Measurements from ENCODE around the gene CEP120.

The CEP120 gene

GRCh38 chr5:123438244-123438643 is 15.0 kb upstream of the CEP120 start:
- no peaks in the 10 kb centered on the region for H3K27me3 ChIP-seq (ENCODE audit: insufficient read depth, poor library complexity, severe bottlenecking)
- no peak for DNase-seq (ENCODE audit: low read depth in 1 of 2, low spot score in 1 of 2)
- no peak overlapping the region for H3K27ac ChIP-seq (replicated peaks)
- no peak for TF ChIP-seq SPI1 (IDR thresholded peaks at IDR 0.05; ENCODE audit: borderline replicate concordance, low read depth)
- TF ChIP-seq GABPA (IDR thresholded peaks at IDR 0.05; ENCODE audit: low read depth) = no peak
- no peak for TF ChIP-seq REST (IDR thresholded peaks at IDR 0.05; ENCODE audit: insufficient replicate concordance, low read depth)
- no peak for TF ChIP-seq CTCF (IDR thresholded peaks at IDR 0.05; ENCODE audit: insufficient read depth, low read length)
- no peak for TF ChIP-seq POLR2AphosphoS5 (IDR thresholded peaks at IDR 0.05; ENCODE audit: low read depth)
- no peak overlapping the region for H3K4me3 ChIP-seq (replicated peaks; ENCODE audit: insufficient read depth, low read length)

GRCh38 chr5:123436201-123436600 is 13.0 kb upstream of the CEP120 start:
- no peak overlapping the region for H3K4me3 ChIP-seq (replicated peaks; ENCODE audit: insufficient read depth, low read length)
- TF ChIP-seq GABPA (IDR thresholded peaks at IDR 0.05; ENCODE audit: low read depth) (no peak), POLR2AphosphoS5 (IDR thresholded peaks at IDR 0.05; ENCODE audit: low read depth) (no peak), CTCF (IDR thresholded peaks at IDR 0.05; ENCODE audit: insufficient read depth, low read length) (no peak), SPI1 (IDR thresholded peaks at IDR 0.05; ENCODE audit: borderline replicate concordance, low read depth) (no peak), REST (IDR thresholded peaks at IDR 0.05; ENCODE audit: insufficient replicate concordance, low read depth) (no peak)
- no peaks in the 10 kb centered on the region for H3K27me3 ChIP-seq (ENCODE audit: insufficient read depth, poor library complexity, severe bottlenecking)
- no peak for DNase-seq (ENCODE audit: low read depth in 1 of 2, low spot score in 1 of 2)
- H3K27ac ChIP-seq (replicated peaks) = no peak overlapping the region

DNA sequence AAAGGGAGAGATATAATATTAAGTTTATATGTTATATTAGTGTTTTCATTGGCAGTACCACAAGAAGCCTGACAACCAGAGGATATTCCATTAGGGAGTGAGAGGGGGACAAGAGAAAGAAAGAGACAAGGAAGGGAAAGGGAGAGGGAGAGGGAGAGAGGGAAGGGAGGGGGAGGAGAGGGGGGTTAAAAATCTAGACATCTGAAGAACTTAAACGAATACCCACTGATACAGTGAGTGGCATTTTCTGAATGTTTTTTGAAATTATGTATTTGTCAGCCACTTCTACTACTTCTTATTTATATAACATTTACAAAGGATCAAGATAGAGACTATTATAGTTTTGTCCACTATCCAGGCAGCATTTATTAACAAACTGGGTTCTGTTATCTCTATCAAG is 11.6 kb upstream of the CEP120 start:
- TF ChIP-seq GABPA (IDR thresholded peaks at IDR 0.05; ENCODE audit: low read depth) (no peak), POLR2AphosphoS5 (IDR thresholded peaks at IDR 0.05; ENCODE audit: low read depth) (no peak), SPI1 (IDR thresholded peaks at IDR 0.05; ENCODE audit: borderline replicate concordance, low read depth) (no peak), CTCF (IDR thresholded peaks at IDR 0.05; ENCODE audit: insufficient read depth, low read length) (no peak), REST (IDR thresholded peaks at IDR 0.05; ENCODE audit: insufficient replicate concordance, low read depth) (no peak)
- Histone ChIP-seq H3K27ac (replicated peaks) (no peak overlapping the region), H3K27me3 (ENCODE audit: insufficient read depth, poor library complexity, severe bottlenecking) (no peaks in the 10 kb centered on the region), H3K4me3 (replicated peaks; ENCODE audit: insufficient read depth, low read length) (no peak overlapping the region)
- no peak for DNase-seq (ENCODE audit: low read depth in 1 of 2, low spot score in 1 of 2)

Measured in HL-60 (cell line).